Measurements from ENCODE around the gene CDYL.

CDYL gene

GRCh38 chr6:4774715-4775493, 1.3 kb upstream of the CDYL start:
- DNase-seq (ENCODE audit: low read depth in 2 of 2): no peak

- DNase-seq (ENCODE audit: low read depth in 2 of 2): peak; percentile 41 to 62
Measured at GRCh38 chr6:4775494-4776130, 592 bp upstream of the CDYL start.

GRCh38 chr6:4776493-4777393, 539 bp downstream of the CDYL start:
- peak in 1 of 2 donors; percentile 16 for DNase-seq (ENCODE audit: low read depth in 2 of 2)

- DNase-seq (ENCODE audit: low read depth in 2 of 2): no peak
Measured at GRCh38 chr6:4777394-4777935, 1.3 kb downstream of the CDYL start.

- no peak for DNase-seq (ENCODE audit: low read depth in 2 of 2)
Measured at GRCh38 chr6:4778086-4778485, 1.9 kb downstream of the CDYL start.

DNA sequence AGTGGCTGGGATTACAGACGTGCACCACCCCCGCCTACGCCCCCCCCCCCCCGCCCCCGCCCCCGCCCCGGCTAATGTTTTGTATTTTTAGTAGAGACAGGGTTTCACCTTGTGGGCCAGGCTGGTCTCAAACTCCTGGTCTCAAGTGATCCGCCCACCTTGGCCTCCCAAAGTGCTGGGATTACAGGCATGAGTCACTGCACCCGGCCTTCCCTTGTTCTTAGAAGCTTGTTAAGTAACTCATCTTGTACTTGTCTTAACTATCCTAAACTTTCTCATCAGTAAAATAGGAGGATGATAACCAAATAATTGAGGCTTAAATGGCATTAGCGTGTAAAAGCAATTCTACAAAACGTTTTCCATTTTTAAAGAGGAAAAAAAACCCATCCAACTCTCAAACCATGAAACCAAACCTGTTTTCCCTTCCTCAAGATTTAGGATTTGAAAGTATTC, 4.2 kb downstream of the CDYL start:
- DNase-seq (ENCODE audit: low read depth in 2 of 2): no peak

- no peak for DNase-seq (ENCODE audit: low read depth in 2 of 2)
Measured at GRCh38 chr6:4781426-4781825, 5.2 kb downstream of the CDYL start.

- DNase-seq (ENCODE audit: low read depth in 2 of 2): no peak
Measured at GRCh38 chr6:4781967-4782575, 5.9 kb downstream of the CDYL start.

GRCh38 chr6:4786996-4787395, 10.8 kb downstream of the CDYL start:
- no peak for DNase-seq (ENCODE audit: low read depth in 2 of 2)

DNA sequence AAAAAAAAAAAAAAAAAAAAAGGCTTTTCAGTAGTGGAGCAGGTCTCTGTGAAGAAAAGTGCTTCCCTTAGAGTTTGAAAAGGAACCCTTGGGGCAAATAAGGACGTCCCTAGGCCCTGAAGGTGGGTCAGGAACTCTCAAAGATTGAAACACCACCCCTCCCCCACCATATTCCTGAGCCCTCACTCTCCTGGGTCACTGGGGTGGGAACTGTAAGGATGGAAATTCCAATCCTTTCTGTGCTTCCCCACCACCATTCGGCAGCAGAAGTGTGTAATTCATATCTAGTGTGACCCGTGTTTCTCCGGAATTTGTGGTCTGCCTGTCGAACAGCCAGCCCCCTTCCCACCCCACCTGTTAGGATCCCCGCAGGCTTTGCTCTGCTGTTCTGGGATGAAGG, 12.3 kb downstream of the CDYL start:
- DNase-seq (ENCODE audit: low read depth in 2 of 2): no peak

DNA sequence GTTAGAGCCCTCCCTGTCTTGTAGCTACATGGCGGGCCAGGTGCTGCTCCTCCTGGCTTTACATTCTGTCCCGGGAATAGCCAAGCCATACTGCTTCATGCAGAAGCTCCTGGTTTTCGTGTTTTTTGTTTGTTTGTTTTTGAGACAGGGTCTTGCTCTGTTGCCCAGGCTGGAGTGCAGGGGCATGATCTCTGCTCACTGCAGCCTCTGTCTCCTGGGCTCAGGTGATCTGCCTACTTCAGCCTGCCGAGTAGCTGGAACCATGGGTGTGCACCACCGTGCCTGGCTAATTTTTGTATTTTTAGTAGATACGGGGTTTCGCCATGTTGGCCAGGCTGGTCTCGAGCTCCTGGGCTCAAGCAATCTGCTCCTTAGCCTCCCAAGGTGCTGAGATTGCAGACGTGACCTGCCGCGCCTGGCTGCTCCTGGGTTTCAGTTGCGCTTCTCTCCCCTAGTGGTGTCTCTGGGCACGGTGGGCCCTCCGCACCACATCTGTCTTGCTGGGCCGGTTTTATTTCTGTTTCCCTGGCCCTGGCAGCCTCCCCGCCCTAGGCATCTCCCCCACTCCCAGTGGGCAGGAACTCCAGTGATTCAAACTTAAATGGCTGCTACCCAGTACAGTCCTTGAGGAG, 12.9 kb downstream of the CDYL start:
- DNase-seq (ENCODE audit: low read depth in 2 of 2): no peak

DNA sequence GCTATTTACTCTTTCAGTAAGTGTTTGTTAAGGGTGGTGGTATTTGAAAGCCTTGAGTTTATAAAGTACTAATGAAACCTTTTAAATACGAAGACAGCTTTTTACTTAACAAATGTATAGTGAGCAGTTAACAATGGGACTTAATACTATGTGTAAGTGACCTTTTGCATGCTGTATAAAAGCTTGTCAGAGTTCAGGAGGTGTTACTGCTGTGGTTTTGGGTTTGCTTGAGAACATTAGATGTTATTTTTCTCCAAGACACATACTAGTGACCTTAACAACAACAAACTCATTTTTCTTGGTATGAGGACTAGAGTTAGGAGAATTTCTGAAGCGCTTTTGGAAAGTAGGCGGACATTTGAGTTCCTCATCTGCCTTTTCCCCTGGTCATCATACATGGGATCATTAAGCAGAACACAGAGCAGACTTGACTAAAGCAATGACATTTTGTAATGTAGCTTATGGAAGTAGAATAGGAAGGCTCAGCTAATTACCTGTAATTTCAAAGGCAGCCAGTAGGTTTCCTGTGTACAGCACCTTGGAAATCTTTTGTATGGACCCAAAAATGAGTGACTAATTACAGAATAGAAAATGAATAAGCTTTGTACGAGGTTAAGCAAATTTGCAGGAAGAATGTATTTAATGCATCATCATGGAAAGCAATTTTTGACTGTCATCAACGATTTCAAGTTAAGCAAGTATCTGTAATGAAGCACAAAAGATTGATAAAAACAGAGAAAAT, 14.1 kb downstream of the CDYL start:
- DNase-seq (ENCODE audit: low read depth in 2 of 2): no peak

GRCh38 chr6:4794140-4794707, 18.0 kb downstream of the CDYL start:
- DNase-seq (ENCODE audit: low read depth in 2 of 2): no peak

- DNase-seq (ENCODE audit: low read depth in 2 of 2): no peak
Measured at GRCh38 chr6:4797587-4797986, 21.4 kb downstream of the CDYL start.

- no peak for DNase-seq (ENCODE audit: low read depth in 2 of 2)
Measured at GRCh38 chr6:4799912-4800311, 23.7 kb downstream of the CDYL start.

DNA sequence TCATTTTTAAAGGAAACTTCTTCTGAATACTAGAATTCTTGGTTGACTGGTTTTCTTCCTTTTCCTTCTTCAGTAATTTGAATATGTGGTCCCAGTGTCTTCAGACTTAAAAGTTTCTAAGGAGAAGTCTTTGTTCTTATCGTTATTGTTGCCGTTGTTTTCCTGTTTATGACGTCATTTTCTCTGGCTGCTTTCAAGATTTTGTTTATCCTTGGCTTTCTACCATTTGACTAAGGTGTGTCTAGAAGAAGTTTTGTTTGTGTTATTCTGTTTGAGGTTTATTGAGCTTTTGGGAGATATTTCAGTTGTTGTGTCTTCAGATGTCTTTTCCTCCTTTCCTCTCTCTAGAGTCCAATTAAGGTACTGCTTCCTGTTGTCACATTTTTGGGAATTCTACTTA, 24.5 kb downstream of the CDYL start:
- DNase-seq (ENCODE audit: low read depth in 2 of 2): no peak

GRCh38 chr6:4801491-4802110, 25.4 kb downstream of the CDYL start:
- no peak for DNase-seq (ENCODE audit: low read depth in 2 of 2)

GRCh38 chr6:4802312-4802935, 26.2 kb downstream of the CDYL start:
- no peak for DNase-seq (ENCODE audit: low read depth in 2 of 2)

GRCh38 chr6:4803343-4803744, 27.1 kb downstream of the CDYL start:
- no peak for DNase-seq (ENCODE audit: low read depth in 2 of 2)
